HCT116 (cell line): ENCODE measurements around the gene XPC. TPM values are rescaled to one million over a fixed set of nuclear protein-coding genes. Genes with fewer than 3 reads are reported as not detected.

ENCODE experiments used
- ATAC-seq: fragments of 200-7000 bp; cut with Tn5 transposase; 2 replicates; pipeline ENCODE4 v1.9.1; 2020; ENCODE audit warnings: mild to moderate bottlenecking, moderate library complexity
- BruUV-seq: library from RNA; stranded (reverse); fragments of 400-500 nt; replicated peaks from 2 replicates; lab custom pipeline; 2021; lab: Mats Ljungman, UMichigan
- CTCF ChIA-PET: fragments of 300-600 bp; sonication (Branson Sonifier 250); formaldehyde crosslinking; loops from one replicate; lab custom pipeline; 2021; ENCODE audit warnings: antibody characterized with exemption; lab: Charles Lee
- POLR2A ChIA-PET: fragments of 300-600, 350-600 bp; sonication (Branson Sonifier 250); formaldehyde crosslinking; loops from one replicate; lab custom pipeline; 2021; ENCODE audit warnings: antibody characterized with exemption; lab: Charles Lee
- RAD21 ChIA-PET, 2 experiments: fragments of 300-600 bp; sonication (Branson Sonifier 250); formaldehyde crosslinking; loops; one replicate each; lab custom pipeline; 2023; ENCODE audit warnings: low total read pairs in 2 of 2; ENCODE audit not compliant: uncharacterized antibody in 2 of 2, unreplicated experiment in 2 of 2, low non-redundant PET in 1 of 2; lab: Charles Lee
- DNase-seq: peaks from one replicate; pipeline ENCODE4 v3.0.0-alpha.2; 2010; ENCODE audit warnings: low read depth, low spot score
- H2AFZ ChIP-seq: fragments of 200-600 bp; shearing (Covaris generic), sonication (generic); 2 replicates; pipeline ENCODE4 v1.6.1; 2017; ENCODE audit warnings: low read depth, mixed run types, mixed read lengths, antibody characterized with exemption, low read length; ENCODE audit not compliant: poor library complexity, severe bottlenecking
- H3K27ac ChIP-seq: 2 replicates; pipeline ENCODE4 v1.5.1; 2012; ENCODE audit warnings: low read depth, low read length
- H3K27me3 ChIP-seq: fragments of 200-600 bp; sonication (generic); 2 replicates; pipeline ENCODE4 v1.6.1; 2016; ENCODE audit warnings: mixed run types, low read length, mixed read lengths; ENCODE audit not compliant: insufficient read depth
- H3K36me3 ChIP-seq, 2 experiments: fragments of 200-500 bp in 1 of 2; fragments of 200-600 bp in 1 of 2; sonication (Bioruptor generic) in 1 of 2; sonication (generic) in 1 of 2; 2 replicates each; pipeline versions ENCODE4 v1.5.1 to v1.6.1; 2014 to 2016; ENCODE audit warnings: low read length in 2 of 2, inconsistent platforms in 1 of 2, mixed read lengths in 1 of 2, mixed run types in 1 of 2; ENCODE audit not compliant: insufficient read depth in 2 of 2, control insufficient read depth in 1 of 2
- H3K4me1 ChIP-seq, 2 experiments: fragments of 200-600 bp in 1 of 2; sonication (generic) in 1 of 2; 2 replicates each; pipeline versions ENCODE4 v1.5.1 to v1.6.1; 2012 to 2017; ENCODE audit warnings: low read length in 2 of 2, inconsistent platforms in 1 of 2, mild to moderate bottlenecking in 1 of 2, mixed read lengths in 1 of 2, mixed run types in 1 of 2, moderate library complexity in 1 of 2; ENCODE audit not compliant: insufficient read depth in 2 of 2, control insufficient read depth in 1 of 2
- H3K4me2 ChIP-seq: fragments of 200-600 bp; sonication (generic); 2 replicates; pipeline ENCODE4 v1.6.1; 2017; ENCODE audit warnings: mixed run types, low read length, mixed read lengths
- H3K4me3 ChIP-seq, 2 experiments: fragments of 200-600 bp in 1 of 2; sonication (generic) in 1 of 2; replicated peaks in 1 of 2; 2 replicates each; pipeline ENCODE4 v1.5.1; 2011 to 2016; ENCODE audit warnings: low read length in 2 of 2, control low read depth in 1 of 2, low read depth in 1 of 2, mild to moderate bottlenecking in 1 of 2, mixed read lengths in 1 of 2, mixed run types in 1 of 2
- H3K79me2 ChIP-seq: fragments of 200-600 bp; sonication (generic); 2 replicates; pipeline ENCODE4 v1.6.1; 2017; ENCODE audit warnings: mild to moderate bottlenecking, mixed run types, low read length, moderate library complexity, mixed read lengths; ENCODE audit not compliant: insufficient read depth
- H3K9ac ChIP-seq: fragments of 200-600 bp; sonication (generic); 2 replicates; pipeline ENCODE4 v1.6.1; 2016; ENCODE audit warnings: low read length, mixed read lengths
- H3K9me2 ChIP-seq: fragments of 200-600 bp; sonication (generic), shearing (Covaris generic); 2 replicates; pipeline ENCODE4 v1.6.1; 2017; ENCODE audit warnings: mixed run types, mild to moderate bottlenecking, moderate library complexity; ENCODE audit not compliant: insufficient read depth
- H3K9me3 ChIP-seq, 2 experiments: fragments of 200-500 bp in 1 of 2; fragments of 200-600 bp in 1 of 2; sonication (Bioruptor generic) in 1 of 2; sonication (generic) in 1 of 2; 2 replicates each; pipeline ENCODE4 v1.6.1; 2014 to 2017; ENCODE audit warnings: low read length in 2 of 2, mixed read lengths in 2 of 2, inconsistent platforms in 1 of 2, low read depth in 1 of 2, mild to moderate bottlenecking in 1 of 2, mixed run types in 1 of 2, moderate library complexity in 1 of 2; ENCODE audit not compliant: control insufficient read depth in 1 of 2, insufficient read depth in 1 of 2
- H4K20me1 ChIP-seq: fragments of 200-600 bp; sonication (generic), shearing (Covaris generic); 2 replicates; pipeline ENCODE4 v1.6.1; 2017; ENCODE audit warnings: mixed run types, mild to moderate bottlenecking, moderate library complexity; ENCODE audit not compliant: insufficient read depth
- POLR2AphosphoS5 ChIP-seq: IDR thresholded peaks from 2 replicates; pipeline ENCODE4 v1.6.1; 2011; ENCODE audit warnings: mild to moderate bottlenecking, low read depth, low read length, moderate library complexity
- SRF ChIP-seq: IDR thresholded peaks from 2 replicates; pipeline ENCODE4 v1.6.1; 2012; ENCODE audit warnings: low read depth
- TCF7L2 ChIP-seq: IDR thresholded peaks from 2 replicates; pipeline ENCODE4 v1.7.0; 2011; ENCODE audit warnings: borderline replicate concordance, inconsistent platforms; ENCODE audit not compliant: insufficient read depth, insufficient read length; ENCODE audit errors: extremely low read depth
- intact Hi-C: fragments of 100-400 bp; cut with micrococcal nuclease; formaldehyde crosslinking; loops from 2 replicates; pipeline ENCODE4 v1.10.0; 2022
- total RNA-seq: library from RNA; stranded (reverse); gene quantifications from one replicate; pipeline ENCODE4 v1.2.1, GENCODE V29; 2021; ENCODE audit not compliant: unreplicated experiment
- TF ChIP-seq, protein P1 (sequence below): IDR thresholded peaks from 2 replicates; pipeline ENCODE4 v1.6.1; 2012; ENCODE audit warnings: low read depth

The XPC gene
- total RNA-seq, 1 experiment from 2014 or later: 29.5 TPM

- H3K9ac ChIP-seq: no peak overlapping the region
- no peak for DNase-seq
- TF ChIP-seq TCF7L2 (no peak), POLR2AphosphoS5 (no peak), SRF (no peak)
- TF ChIP-seq, protein P1, sequence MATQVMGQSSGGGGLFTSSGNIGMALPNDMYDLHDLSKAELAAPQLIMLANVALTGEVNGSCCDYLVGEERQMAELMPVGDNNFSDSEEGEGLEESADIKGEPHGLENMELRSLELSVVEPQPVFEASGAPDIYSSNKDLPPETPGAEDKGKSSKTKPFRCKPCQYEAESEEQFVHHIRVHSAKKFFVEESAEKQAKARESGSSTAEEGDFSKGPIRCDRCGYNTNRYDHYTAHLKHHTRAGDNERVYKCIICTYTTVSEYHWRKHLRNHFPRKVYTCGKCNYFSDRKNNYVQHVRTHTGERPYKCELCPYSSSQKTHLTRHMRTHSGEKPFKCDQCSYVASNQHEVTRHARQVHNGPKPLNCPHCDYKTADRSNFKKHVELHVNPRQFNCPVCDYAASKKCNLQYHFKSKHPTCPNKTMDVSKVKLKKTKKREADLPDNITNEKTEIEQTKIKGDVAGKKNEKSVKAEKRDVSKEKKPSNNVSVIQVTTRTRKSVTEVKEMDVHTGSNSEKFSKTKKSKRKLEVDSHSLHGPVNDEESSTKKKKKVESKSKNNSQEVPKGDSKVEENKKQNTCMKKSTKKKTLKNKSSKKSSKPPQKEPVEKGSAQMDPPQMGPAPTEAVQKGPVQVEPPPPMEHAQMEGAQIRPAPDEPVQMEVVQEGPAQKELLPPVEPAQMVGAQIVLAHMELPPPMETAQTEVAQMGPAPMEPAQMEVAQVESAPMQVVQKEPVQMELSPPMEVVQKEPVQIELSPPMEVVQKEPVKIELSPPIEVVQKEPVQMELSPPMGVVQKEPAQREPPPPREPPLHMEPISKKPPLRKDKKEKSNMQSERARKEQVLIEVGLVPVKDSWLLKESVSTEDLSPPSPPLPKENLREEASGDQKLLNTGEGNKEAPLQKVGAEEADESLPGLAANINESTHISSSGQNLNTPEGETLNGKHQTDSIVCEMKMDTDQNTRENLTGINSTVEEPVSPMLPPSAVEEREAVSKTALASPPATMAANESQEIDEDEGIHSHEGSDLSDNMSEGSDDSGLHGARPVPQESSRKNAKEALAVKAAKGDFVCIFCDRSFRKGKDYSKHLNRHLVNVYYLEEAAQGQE: no peak
- TF ChIP-seq, all 23 proteins: peak for 0
- POLR2A ChIA-PET: no interaction called here
- no peak for ATAC-seq
- Histone ChIP-seq H3K9me2 (no peaks in the 10 kb centered on the region), H3K36me3 (no peaks in the 10 kb centered on the region), H3K9me3 (no peaks in the 10 kb centered on the region), H4K20me1 (no peaks in the 10 kb centered on the region), H3K27ac (no peak overlapping the region), H3K4me2 (no peak overlapping the region), H3K27me3 (no peaks in the 10 kb centered on the region), H3K4me1 (no peaks in the 10 kb centered on the region), H2AFZ (no peak overlapping the region), H3K79me2 (no peaks in the 10 kb centered on the region), H3K4me3 (no peak overlapping the region)
- intact Hi-C loops: no loop called here
- BruUV-seq: no TSS peak
- RAD21 ChIA-PET: no interaction called here
- CTCF ChIA-PET: no interaction called here
These were observed 80.6 kb downstream of the XPC start for GRCh38 chr3:14097616-14098391.
